ENCODE results near the gene EBF4.

GRCh38 chr20:2783908-2784566 lies 91.5 kb downstream of the EBF4 start:
- no peak for TF ChIP-seq RELA (IDR thresholded peaks at IDR 0.05; ENCODE audit: borderline replicate concordance, partially characterized antibody)
- TF ChIP-seq CTCF (IDR thresholded peaks at IDR 0.05 in 2 of 3, conservative IDR thresholded peaks at IDR 0.05 in 1 of 3; ENCODE audit: control insufficient read depth in 2 of 3, extremely low read depth in 1 of 3, insufficient read depth in 1 of 3, low read depth in 3 of 3, low read length in 3 of 3) = no peak
- no peak for TF ChIP-seq ZZZ3 (IDR thresholded peaks at IDR 0.05; ENCODE audit: control insufficient read depth, insufficient read length, low read depth)
- TF ChIP-seq FOXK2 (IDR thresholded peaks at IDR 0.05) = no peak
- no peak for TF ChIP-seq RAD21 (IDR thresholded peaks at IDR 0.05; ENCODE audit: insufficient read depth, low read depth, low read length)
- TF ChIP-seq NFYB (IDR thresholded peaks at IDR 0.05; ENCODE audit: insufficient read depth, low read depth, low read length) = no peak

Measured in GM12878 (cell line).